Colonic mucosa (tissue), 4 donors: Measurements from ENCODE around the gene GKN1. TPM values are rescaled to one million over a fixed set of nuclear protein-coding genes. Genes with fewer than 3 reads are reported as not detected.

Experiments
- DNase-seq: peaks from one replicate; pipeline ENCODE4 v3.0.0-alpha.2; 2020
- H3K27ac ChIP-seq: fragments of 200-600 bp; one replicate; pipeline ENCODE4 v1.8.0; 2021
- H3K27me3 ChIP-seq: fragments of 200-600 bp; one replicate; pipeline ENCODE4 v1.8.0; 2021
- H3K36me3 ChIP-seq: fragments of 200-600 bp; one replicate; pipeline ENCODE4 v1.8.0; 2021
- H3K4me1 ChIP-seq: fragments of 200-600 bp; one replicate; pipeline ENCODE4 v1.8.0; 2021; ENCODE audit warnings: mild to moderate bottlenecking
- H3K4me3 ChIP-seq: fragments of 200-600 bp; one replicate; pipeline ENCODE4 v1.8.0; 2021
- H3K9ac ChIP-seq, 2 donors: one replicate each; pipeline ENCODE4 v1.7.0; 2013; ENCODE audit warnings: control low read depth in 2 of 2, low read depth in 2 of 2, low read length in 2 of 2
- H3K9me3 ChIP-seq: fragments of 200-600 bp; one replicate; pipeline ENCODE4 v1.8.0; 2021
- intact Hi-C: fragments of 100-400 bp; cut with DNase I; formaldehyde crosslinking; loops from one replicate; pipeline ENCODE4 v1.14.1; 2022
- total RNA-seq, 2 donors: library from RNA; stranded (reverse); fragmentation: NEBNext Ultra II Directional in 1 of 2; extraction: Animal tissue kit (Norgen Biotek cat#: 25700) in 1 of 2; gene quantifications; one replicate each; pipeline ENCODE4 v1.2.1, GENCODE V29; 2021
- TF ChIP-seq, protein P1 (sequence below): fragments of 200-600 bp; IDR thresholded peaks from one replicate; pipeline ENCODE4 v1.8.0; 2022; ENCODE audit warnings: antibody characterized with exemption, mild to moderate bottlenecking
- donor health status: healthy.
- donor health status: DM: no; HTN: no; CAD: no.
- donor health status: DM: no; HTN: no; CAD: no.

The GKN1 gene, protein sequence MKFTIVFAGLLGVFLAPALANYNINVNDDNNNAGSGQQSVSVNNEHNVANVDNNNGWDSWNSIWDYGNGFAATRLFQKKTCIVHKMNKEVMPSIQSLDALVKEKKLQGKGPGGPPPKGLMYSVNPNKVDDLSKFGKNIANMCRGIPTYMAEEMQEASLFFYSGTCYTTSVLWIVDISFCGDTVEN
- total RNA-seq: not detected

DNA sequence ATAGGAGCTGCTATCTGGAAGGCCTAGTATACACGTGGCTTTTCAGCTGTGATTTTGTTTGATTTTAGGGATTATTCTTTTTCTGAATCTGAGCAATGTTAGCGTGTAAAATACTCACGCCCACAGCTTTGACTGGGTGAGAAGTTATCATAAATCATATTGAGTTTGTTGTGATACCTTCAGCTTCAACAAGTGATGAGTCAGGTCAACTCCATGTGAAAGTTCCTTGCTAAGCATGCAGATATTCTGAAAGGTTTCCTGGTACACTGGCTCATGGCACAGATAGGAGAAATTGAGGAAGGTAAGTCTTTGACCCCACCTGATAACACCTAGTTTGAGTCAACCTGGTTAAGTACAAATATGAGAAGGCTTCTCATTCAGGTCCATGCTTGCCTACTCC lies at the start of gene GKN1:
GKN1 (plus strand) TSS at position 386 of the 400 bp plus-strand sequence. CDS start 42 bp downstream, outside the sequence.
- no peak for DNase-seq
- Histone ChIP-seq H3K27ac (no peak within 1 kb of the TSS), H3K9ac (no peak within 1 kb of the TSS), H3K36me3 (no peaks in the 10 kb centered on the region), H3K9me3 (no peaks in the 10 kb centered on the region), H3K27me3 (no peaks in the 10 kb centered on the region), H3K4me1 (no peaks in the 10 kb centered on the region), H3K4me3 (no peak within 1 kb of the TSS)
- TF ChIP-seq, protein P1, sequence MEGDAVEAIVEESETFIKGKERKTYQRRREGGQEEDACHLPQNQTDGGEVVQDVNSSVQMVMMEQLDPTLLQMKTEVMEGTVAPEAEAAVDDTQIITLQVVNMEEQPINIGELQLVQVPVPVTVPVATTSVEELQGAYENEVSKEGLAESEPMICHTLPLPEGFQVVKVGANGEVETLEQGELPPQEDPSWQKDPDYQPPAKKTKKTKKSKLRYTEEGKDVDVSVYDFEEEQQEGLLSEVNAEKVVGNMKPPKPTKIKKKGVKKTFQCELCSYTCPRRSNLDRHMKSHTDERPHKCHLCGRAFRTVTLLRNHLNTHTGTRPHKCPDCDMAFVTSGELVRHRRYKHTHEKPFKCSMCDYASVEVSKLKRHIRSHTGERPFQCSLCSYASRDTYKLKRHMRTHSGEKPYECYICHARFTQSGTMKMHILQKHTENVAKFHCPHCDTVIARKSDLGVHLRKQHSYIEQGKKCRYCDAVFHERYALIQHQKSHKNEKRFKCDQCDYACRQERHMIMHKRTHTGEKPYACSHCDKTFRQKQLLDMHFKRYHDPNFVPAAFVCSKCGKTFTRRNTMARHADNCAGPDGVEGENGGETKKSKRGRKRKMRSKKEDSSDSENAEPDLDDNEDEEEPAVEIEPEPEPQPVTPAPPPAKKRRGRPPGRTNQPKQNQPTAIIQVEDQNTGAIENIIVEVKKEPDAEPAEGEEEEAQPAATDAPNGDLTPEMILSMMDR: no peak
- intact Hi-C loops: no loop called here

DNA sequence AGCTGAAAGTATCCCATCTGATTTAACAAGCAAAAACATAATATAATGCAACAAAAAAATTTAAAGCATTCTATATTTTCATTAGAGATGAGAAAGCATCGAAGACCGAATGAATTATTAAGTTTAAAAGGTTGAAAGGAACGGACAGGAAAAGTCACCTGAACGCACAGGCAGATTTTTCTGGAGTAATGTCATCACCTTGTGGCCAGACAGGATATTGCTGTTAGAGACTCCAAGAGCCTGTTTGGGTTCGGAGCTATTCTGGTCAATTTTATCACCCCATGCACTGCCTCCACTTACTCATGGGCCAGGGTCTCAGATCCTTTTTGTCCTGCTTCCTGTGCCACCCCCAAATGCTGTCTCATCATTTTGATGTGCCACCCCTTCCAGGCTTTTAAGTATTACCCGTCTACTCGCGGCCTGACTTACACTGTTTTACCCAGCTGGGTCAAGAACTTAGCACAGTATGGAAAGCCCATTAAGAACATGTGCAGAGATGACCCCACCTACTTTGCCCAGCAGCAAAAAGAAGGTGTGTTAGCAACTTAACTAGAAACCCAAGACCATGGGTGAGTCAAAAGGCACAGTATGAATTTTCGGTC lies 49.0 kb upstream of the GKN1 start:
- peak; percentile 58 for DNase-seq
- Histone ChIP-seq H3K4me3 (no peak overlapping the region), H3K27me3 (no peaks in the 10 kb centered on the region), H3K9me3 (no peaks in the 10 kb centered on the region), H3K36me3 (no peaks in the 10 kb centered on the region), H3K9ac (no peak overlapping the region), H3K27ac (no peak overlapping the region), H3K4me1 (no peaks in the 10 kb centered on the region)
- intact Hi-C loops: loop anchor here (5.0 kb wide), 1 partner anchor 218 kb away; no protein-coding TSS in a partner anchor
- TF ChIP-seq, protein P1: peak; percentile 81

DNA sequence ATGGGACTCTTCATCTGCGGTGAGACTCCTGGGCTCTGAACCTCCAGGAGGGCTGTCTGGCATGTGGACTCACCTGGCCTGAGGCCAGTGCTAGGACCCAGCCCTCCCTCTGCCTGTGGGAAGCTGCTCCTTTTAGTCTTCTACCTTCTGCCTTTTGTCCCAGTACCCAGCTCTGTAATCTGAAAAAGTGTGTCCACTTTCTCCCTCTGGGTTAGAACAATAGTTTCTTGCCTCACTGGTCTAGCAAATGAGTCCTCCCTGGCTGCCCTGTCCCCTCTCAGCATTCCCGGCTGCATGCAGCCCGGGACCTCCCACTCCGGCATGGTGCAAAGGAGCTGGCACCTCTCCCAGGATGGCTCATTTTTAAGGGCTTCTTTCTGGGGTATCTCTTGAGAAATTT lies 47.6 kb upstream of the GKN1 start:
- DNase-seq: no peak
- TF ChIP-seq, protein P1: no peak
- no peaks in the 10 kb centered on the region for H3K9me3 ChIP-seq

DNA sequence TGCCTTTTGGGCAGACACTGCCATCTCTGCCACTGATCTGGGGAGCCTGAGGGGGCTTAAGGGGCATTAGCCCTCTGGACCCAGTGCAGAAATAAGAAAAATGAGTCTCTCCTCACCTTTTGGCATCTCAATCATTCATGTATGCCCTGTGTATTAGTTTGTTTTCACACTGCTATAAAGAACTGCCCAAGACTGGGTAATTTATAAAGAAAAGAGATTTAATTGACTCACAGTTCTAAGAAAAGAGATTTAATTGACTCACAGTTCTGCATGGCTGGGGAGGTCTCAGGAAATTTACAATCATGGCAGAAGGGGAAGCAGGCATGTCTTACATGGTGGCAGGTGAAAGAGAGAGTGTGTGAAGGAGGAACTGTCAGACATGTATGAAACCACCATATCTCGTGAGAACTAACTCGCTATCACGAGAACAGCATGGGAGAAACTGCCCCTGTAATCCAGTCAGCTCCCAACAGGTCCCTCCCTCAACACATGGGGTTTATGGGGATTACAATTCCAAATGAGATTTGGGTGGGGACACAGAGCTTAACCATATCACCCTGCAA lies 43.2 kb upstream of the GKN1 start:
- no peaks in the 10 kb centered on the region for H3K9me3 ChIP-seq
- TF ChIP-seq, protein P1: no peak
- H3K27me3 ChIP-seq: no peaks in the 10 kb centered on the region
- H3K4me3 ChIP-seq: no peak overlapping the region
- intact Hi-C loops: no loop called here
- no peaks in the 10 kb centered on the region for H3K36me3 ChIP-seq
- H3K9ac ChIP-seq: no peak overlapping the region
- H3K4me1 ChIP-seq: no peaks in the 10 kb centered on the region
- DNase-seq: no peak
- no peak overlapping the region for H3K27ac ChIP-seq

More for the DNA sequence above, 47.6 kb upstream of the GKN1 start:
- no peak overlapping the region for H3K27ac ChIP-seq
- H3K9ac ChIP-seq: no peak overlapping the region
- H3K4me3 ChIP-seq: no peak overlapping the region
- no peaks in the 10 kb centered on the region for H3K27me3 ChIP-seq
- no peaks in the 10 kb centered on the region for H3K36me3 ChIP-seq
- no peaks in the 10 kb centered on the region for H3K4me1 ChIP-seq
- intact Hi-C loops: loop anchor here (5.0 kb wide), 1 partner anchor 219 kb away; no protein-coding TSS in a partner anchor

DNA sequence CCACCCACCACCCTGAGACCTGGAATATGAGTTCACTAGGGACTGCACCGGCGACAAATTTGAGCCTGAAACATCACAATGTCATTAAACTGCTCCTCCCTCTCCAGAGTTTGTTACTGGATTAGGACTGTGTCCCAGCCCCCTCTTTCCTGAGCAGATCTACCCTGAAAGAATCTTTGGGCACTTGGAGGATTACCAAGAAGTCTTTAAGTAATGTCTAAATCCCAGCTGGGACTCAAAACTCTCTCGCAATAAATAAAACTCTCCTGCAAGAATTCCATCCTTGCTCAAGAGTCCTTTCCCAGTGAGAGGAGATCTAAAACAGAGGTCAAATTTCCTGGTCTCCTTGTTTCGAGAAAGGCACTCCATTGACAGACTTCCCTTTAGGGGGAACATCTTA lies 42.6 kb upstream of the GKN1 start:
- H3K4me3 ChIP-seq: no peak overlapping the region
- H3K27me3 ChIP-seq: no peaks in the 10 kb centered on the region
- no peak overlapping the region for H3K27ac ChIP-seq
- H3K36me3 ChIP-seq: no peaks in the 10 kb centered on the region
- DNase-seq: no peak
- intact Hi-C loops: no loop called here
- H3K9ac ChIP-seq: no peak overlapping the region
- no peaks in the 10 kb centered on the region for H3K4me1 ChIP-seq
- no peaks in the 10 kb centered on the region for H3K9me3 ChIP-seq
- TF ChIP-seq, protein P1: no peak
